Measurements from ENCODE around the gene CHIA.

CHIA gene

GRCh38 chr1:111290630-111291029, at the start of gene CHIA:
CHIA (plus strand) TSS chr1:111290851; CDS start chr1:111310468, 19,617 bp downstream.
- DNase-seq = no peak

- DNase-seq = no peak
Measured at GRCh38 chr1:111241797-111242196, 48.9 kb upstream of the CHIA start.

GRCh38 chr1:111242805-111243523, 47.7 kb upstream of the CHIA start:
- no peak for DNase-seq

GRCh38 chr1:111247125-111247838, 43.4 kb upstream of the CHIA start:
- DNase-seq = no peak

GRCh38 chr1:111249960-111250359, 40.7 kb upstream of the CHIA start:
- DNase-seq = no peak

- no peak for DNase-seq
Measured at GRCh38 chr1:111251570-111251969, 39.1 kb upstream of the CHIA start.

GRCh38 chr1:111252786-111253185, 37.9 kb upstream of the CHIA start:
- no peak for DNase-seq

- no peak for DNase-seq
Measured at GRCh38 chr1:111253876-111254275, 36.8 kb upstream of the CHIA start.

GRCh38 chr1:111256988-111257658, 33.5 kb upstream of the CHIA start:
- DNase-seq = no peak

- DNase-seq = no peak
Measured at GRCh38 chr1:111267801-111268508, 22.7 kb upstream of the CHIA start.

GRCh38 chr1:111269825-111270406, 20.7 kb upstream of the CHIA start:
- no peak for DNase-seq

GRCh38 chr1:111270771-111271463, 19.7 kb upstream of the CHIA start:
- DNase-seq = no peak

- DNase-seq = no peak
Measured at GRCh38 chr1:111271464-111271801, 19.2 kb upstream of the CHIA start.

GRCh38 chr1:111272081-111272480, 18.6 kb upstream of the CHIA start:
- no peak for DNase-seq

GRCh38 chr1:111274653-111275052, 16.0 kb upstream of the CHIA start:
- DNase-seq = peak; percentile 72

GRCh38 chr1:111275079-111275478, 15.6 kb upstream of the CHIA start:
- DNase-seq = peak; percentile 62

GRCh38 chr1:111275780-111276433, 14.7 kb upstream of the CHIA start:
- DNase-seq = no peak

- no peak for DNase-seq
Measured at GRCh38 chr1:111279144-111279543, 11.5 kb upstream of the CHIA start.

- no peak for DNase-seq
Measured at GRCh38 chr1:111280267-111280666, 10.4 kb upstream of the CHIA start.

GRCh38 chr1:111281411-111281810, 9.2 kb upstream of the CHIA start:
- no peak for DNase-seq

- no peak for DNase-seq
Measured at GRCh38 chr1:111283838-111284237, 6.8 kb upstream of the CHIA start.

GRCh38 chr1:111285879-111286278, 4.8 kb upstream of the CHIA start:
- no peak for DNase-seq

All from activated CD4-positive, alpha-beta T cell treated with anti-CD3 and anti-CD28 coated beads, Interleukin-2, amount 50 U/mL, for 16 hours (primary cell).